Skeletal muscle cell (primary cell): ENCODE data around the gene VMP1.

Experiments
- DNase-seq: peaks from one replicate; pipeline ENCODE4 v3.0.0-alpha.2; 2010; ENCODE audit warnings: low read depth
- H3K4me3 ChIP-seq: 2 replicates; pipeline ENCODE4 v1.5.1; 2011; ENCODE audit warnings: low read depth, mild to moderate bottlenecking, control low read depth, low read length, moderate library complexity

Gene VMP1

DNA sequence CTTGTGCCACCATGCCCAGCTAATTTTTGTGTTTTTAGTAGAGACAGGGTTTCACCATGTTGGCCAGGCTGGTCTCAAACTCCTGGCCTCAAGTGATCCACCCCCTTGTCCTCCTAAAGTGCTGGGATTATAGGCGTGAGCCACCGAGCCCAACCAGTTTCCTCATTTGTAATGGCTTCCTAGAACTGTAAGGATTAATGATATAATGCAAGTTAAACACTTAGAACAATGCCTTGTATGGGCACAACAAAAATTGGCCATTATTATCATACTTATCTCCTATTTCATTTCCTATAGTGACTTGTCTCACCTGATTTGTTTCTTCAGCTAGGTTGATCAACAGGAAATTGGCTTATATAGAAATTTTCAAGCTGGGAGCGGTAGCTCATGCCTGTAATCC, 171.2 kb downstream of the VMP1 start:
- no peak for DNase-seq
- H3K4me3 ChIP-seq, result no peak overlapping the region

DNA sequence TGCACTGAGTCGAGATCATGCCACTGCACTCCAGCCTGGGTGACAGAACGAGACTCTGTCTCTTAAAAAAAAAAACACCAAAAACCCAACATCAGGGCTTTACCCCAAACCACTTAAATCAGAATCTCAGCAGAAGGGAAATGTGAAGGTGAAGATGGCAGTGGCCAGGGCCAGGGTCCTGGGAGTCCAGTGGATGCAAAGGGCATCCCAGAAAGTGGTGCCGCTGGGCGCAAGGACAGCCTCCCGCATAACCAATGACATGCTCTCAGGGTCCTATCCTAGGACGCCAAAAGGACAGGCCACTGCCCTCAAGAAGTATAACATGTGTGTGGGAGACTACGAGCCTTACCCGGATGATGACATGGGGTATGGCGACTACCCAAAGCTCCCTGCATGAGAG, 177.4 kb downstream of the VMP1 start:
- no peak for DNase-seq
- H3K4me3 ChIP-seq, result no peak overlapping the region

DNA sequence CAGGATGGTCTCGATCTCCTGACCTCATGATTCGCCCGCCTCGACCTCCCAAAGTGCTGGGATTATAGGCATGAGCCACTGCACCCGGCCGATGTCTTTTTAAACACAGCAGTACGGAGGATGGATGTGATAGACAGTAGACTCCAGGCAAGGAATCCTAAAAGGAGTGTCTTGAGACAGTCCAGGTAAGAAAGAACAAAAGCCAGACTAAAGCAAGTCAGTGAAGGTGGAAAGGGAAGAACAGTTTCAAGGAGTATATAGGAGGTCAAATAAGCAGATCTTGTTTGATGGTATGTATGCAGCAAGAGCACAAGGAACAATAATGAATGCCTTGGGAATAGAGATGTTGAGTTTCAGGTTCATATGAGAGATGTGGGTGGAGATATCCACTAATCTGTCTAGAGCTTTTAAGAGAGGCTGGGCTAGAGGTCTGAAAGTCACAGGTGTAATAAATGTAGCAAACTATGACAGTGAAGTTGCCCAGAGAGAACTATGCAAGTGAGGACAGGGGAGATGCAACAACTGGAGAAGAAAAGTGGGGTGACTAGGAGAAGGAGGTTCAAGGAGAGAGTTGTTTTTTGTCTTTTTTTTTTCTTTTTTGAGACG, 180.8 kb downstream of the VMP1 start:
- no peak for DNase-seq
- no peak overlapping the region for H3K4me3 ChIP-seq

DNA sequence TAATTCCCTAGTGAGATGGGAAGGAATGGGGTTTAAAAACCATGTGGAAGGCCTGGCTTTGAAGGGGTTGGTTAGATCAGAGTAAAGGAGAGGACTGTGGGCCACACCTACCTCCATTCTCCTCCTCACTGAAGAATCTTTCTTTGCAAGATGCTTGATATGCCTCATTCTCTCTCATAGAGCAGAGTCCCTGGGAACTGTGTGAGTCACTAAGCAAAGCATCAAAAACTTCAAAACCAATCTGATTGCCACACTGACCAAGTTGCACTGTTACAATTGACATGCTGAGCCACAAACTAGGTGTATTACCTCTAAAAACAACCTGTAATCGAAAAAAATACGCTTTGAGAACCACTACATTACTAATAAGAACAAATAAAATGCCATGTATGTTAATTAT, 183.3 kb downstream of the VMP1 start:
- H3K4me3 ChIP-seq, result no peak overlapping the region
- peak; percentile 28 for DNase-seq
